Adipose tissue (tissue), 3 donors: ENCODE measurements around the gene SLC11A1. TPM values are rescaled to one million over a fixed set of nuclear protein-coding genes. Genes with fewer than 3 reads are reported as not detected.

Source experiments
- H3K27ac ChIP-seq: one replicate; pipeline ENCODE4 v1.5.1; 2013; ENCODE audit warnings: low read depth, low read length
- WGBS, 3 donors: extraction: QIAGEN DNeasy Blood & Tissue Kit; methylation state at CpG; one replicate each; pipeline ENCODE4 v1.1.7; 2013; 5-methylcytosine and 5-hydroxymethylcytosine counted together
- polyA plus RNA-seq, 3 donors: library from polyadenylated mRNA; stranded (reverse); fragments of 200-250 nt; gene quantifications; one replicate each; pipeline ENCODE4 v1.2.3, GENCODE V29; 2013
- donor health status: healthy with polysubstance abuse.
- donor health status: Bipolar disorder and iron deficiency.
- donor health status: healthy.

Gene SLC11A1
- polyA plus RNA-seq, 3 donors = 5.6 to 59.0 (median 7.0) TPM

GRCh38 chr2:218400167-218400929 lies 18.3 kb downstream of the SLC11A1 start:
- WGBS, 3 donors = 0 to 1% (median 1%) methylated on average over 56 to 60 of the region's 63 CpGs
- H3K27ac ChIP-seq = peak overlapping the region; percentile 71

GRCh38 chr2:218400930-218401881 lies 19.1 kb downstream of the SLC11A1 start:
- peak overlapping the region; percentile 71 for H3K27ac ChIP-seq
- WGBS, 3 donors = 28 to 29% (median 28%) methylated on average over 24 of the region's 24 CpGs

- 55 to 66% (median 58%) methylated on average over 8 to 9 of the region's 9 CpGs for WGBS, 3 donors
- H3K27ac ChIP-seq = no peak overlapping the region
These were observed 19.8 kb downstream of the SLC11A1 start for GRCh38 chr2:218401890-218402289.

- WGBS, 3 donors = 59 to 72% (median 60%) methylated on average over 8 of the region's 8 CpGs
These were observed 20.4 kb downstream of the SLC11A1 start for GRCh38 chr2:218402491-218402901.

GRCh38 chr2:218402911-218403411 lies 20.9 kb downstream of the SLC11A1 start:
- WGBS, 3 donors = 84 to 90% (median 85%) methylated on average over 25 to 26 of the region's 26 CpGs

More at GRCh38 chr2:218402491-218402901, 20.4 kb downstream of the SLC11A1 start:
- no peak overlapping the region for H3K27ac ChIP-seq

GRCh38 chr2:218403810-218404209 lies 21.7 kb downstream of the SLC11A1 start:
- no peak overlapping the region for H3K27ac ChIP-seq
- 74 to 93% (median 79%) methylated on average over 7 of the region's 7 CpGs for WGBS, 3 donors

More at GRCh38 chr2:218402911-218403411, 20.9 kb downstream of the SLC11A1 start:
- no peak overlapping the region for H3K27ac ChIP-seq

GRCh38 chr2:218404351-218405085 lies 22.4 kb downstream of the SLC11A1 start:
- 62 to 74% (median 69%) methylated on average over 16 of the region's 16 CpGs for WGBS, 3 donors
- H3K27ac ChIP-seq = no peak overlapping the region

- 40 to 51% (median 44%) methylated on average over 8 of the region's 8 CpGs for WGBS, 3 donors
- no peak overlapping the region for H3K27ac ChIP-seq
These were observed 23.1 kb downstream of the SLC11A1 start for GRCh38 chr2:218405086-218405745.

- no peak overlapping the region for H3K27ac ChIP-seq
- WGBS, 3 donors = 4 to 6% (median 5%) methylated on average over 15 of the region's 15 CpGs
These were observed 23.7 kb downstream of the SLC11A1 start for GRCh38 chr2:218405746-218406208.

- WGBS, 3 donors = 1% methylated on average over 29 to 56 of the region's 56 CpGs
- no peak overlapping the region for H3K27ac ChIP-seq
These were observed 24.3 kb downstream of the SLC11A1 start for GRCh38 chr2:218406209-218406948.

GRCh38 chr2:218406949-218407618 lies 25.0 kb downstream of the SLC11A1 start:
- no peak overlapping the region for H3K27ac ChIP-seq
- WGBS, 3 donors = 5 to 6% (median 6%) methylated on average over 13 of the region's 13 CpGs

- 74 to 79% (median 75%) methylated on average over 8 of the region's 8 CpGs for WGBS, 3 donors
- no peak overlapping the region for H3K27ac ChIP-seq
These were observed 25.6 kb downstream of the SLC11A1 start for GRCh38 chr2:218407717-218408116.

- 85 to 92% (median 90%) methylated on average over 5 of the region's 5 CpGs for WGBS, 3 donors
- no peak overlapping the region for H3K27ac ChIP-seq
These were observed 36.2 kb downstream of the SLC11A1 start for GRCh38 chr2:218418321-218418716.

GRCh38 chr2:218418717-218419458 lies 36.8 kb downstream of the SLC11A1 start, which contains the start of gene VIL1:
VIL1 (plus strand) TSS chr2:218419123; CDS start chr2:218423779, 4,656 bp downstream.
- H3K27ac ChIP-seq = no peak within 1 kb of the TSS
- 35 to 91% (median 90%) methylated on average over 9 of the region's 9 CpGs for WGBS, 3 donors

GRCh38 chr2:218419630-218420216 lies 37.6 kb downstream of the SLC11A1 start:
- 49 to 85% (median 84%) methylated on average over 7 of the region's 7 CpGs for WGBS, 3 donors
- no peak overlapping the region for H3K27ac ChIP-seq
